ENCODE measurements around the gene POLR2F.

DNA sequence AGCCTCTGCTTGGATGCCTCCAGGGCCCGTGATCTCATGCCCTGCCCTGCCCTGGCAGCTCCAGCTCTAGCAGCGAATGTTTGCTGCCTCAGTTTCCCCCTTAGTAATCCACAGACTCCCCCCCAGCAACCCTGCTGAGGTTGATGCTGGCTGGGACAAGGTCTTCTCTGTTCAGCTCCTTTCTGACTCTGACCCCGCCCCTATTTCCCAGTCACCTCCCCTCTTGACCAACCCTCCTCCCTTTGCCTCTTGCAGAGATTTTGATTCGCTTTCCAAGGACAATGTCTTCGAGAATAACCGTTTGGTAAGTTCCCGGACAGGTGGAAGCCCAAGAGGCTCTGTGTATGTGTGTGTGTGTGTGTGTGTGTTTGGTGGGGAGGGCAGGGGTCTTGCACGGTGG lies 41.8 kb upstream of the POLR2F start:
- TF ChIP-seq, protein P1, sequence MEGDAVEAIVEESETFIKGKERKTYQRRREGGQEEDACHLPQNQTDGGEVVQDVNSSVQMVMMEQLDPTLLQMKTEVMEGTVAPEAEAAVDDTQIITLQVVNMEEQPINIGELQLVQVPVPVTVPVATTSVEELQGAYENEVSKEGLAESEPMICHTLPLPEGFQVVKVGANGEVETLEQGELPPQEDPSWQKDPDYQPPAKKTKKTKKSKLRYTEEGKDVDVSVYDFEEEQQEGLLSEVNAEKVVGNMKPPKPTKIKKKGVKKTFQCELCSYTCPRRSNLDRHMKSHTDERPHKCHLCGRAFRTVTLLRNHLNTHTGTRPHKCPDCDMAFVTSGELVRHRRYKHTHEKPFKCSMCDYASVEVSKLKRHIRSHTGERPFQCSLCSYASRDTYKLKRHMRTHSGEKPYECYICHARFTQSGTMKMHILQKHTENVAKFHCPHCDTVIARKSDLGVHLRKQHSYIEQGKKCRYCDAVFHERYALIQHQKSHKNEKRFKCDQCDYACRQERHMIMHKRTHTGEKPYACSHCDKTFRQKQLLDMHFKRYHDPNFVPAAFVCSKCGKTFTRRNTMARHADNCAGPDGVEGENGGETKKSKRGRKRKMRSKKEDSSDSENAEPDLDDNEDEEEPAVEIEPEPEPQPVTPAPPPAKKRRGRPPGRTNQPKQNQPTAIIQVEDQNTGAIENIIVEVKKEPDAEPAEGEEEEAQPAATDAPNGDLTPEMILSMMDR (conservative IDR thresholded peaks at IDR 0.05 in 1 of 2, IDR thresholded peaks at IDR 0.05 in 1 of 2; ENCODE audit: extremely low read depth in 1 of 2, insufficient read depth in 1 of 2, low read depth in 1 of 2, low read length in 2 of 2) = no peak
- no peak for TF ChIP-seq EZH2 (IDR thresholded peaks at IDR 0.05; ENCODE audit: borderline replicate concordance, low read length)
